ENCODE measurements around the gene CDYL.

- TF ChIP-seq CTCF (IDR thresholded peaks at IDR 0.05) (no peak), POLR2A (IDR thresholded peaks at IDR 0.05) (no peak)
Observed at GRCh38 chr6:4813055-4813454, 36.9 kb downstream of the CDYL start.

Data from lower leg skin (tissue), 3 donors.